Stimulated activated CD8-positive, alpha-beta memory T cell treated with anti-CD3 and anti-CD28 coated beads, Interleukin-12 subunit alpha, Interleukin-12 subunit beta, amount 100 ng/mL, for 4 hours (primary cell): ENCODE measurements around the gene HIC1.
"Not testable (repeated sequence)": the region's sequence is repeated elsewhere in the genome, so short reads cannot be mapped to it uniquely, and the experiment has no call there.

Experiments
- DNase-seq: peaks from one replicate; pipeline ENCODE4 v3.0.0-alpha.2; 2020; ENCODE audit warnings: low read depth

The HIC1 gene, protein sequence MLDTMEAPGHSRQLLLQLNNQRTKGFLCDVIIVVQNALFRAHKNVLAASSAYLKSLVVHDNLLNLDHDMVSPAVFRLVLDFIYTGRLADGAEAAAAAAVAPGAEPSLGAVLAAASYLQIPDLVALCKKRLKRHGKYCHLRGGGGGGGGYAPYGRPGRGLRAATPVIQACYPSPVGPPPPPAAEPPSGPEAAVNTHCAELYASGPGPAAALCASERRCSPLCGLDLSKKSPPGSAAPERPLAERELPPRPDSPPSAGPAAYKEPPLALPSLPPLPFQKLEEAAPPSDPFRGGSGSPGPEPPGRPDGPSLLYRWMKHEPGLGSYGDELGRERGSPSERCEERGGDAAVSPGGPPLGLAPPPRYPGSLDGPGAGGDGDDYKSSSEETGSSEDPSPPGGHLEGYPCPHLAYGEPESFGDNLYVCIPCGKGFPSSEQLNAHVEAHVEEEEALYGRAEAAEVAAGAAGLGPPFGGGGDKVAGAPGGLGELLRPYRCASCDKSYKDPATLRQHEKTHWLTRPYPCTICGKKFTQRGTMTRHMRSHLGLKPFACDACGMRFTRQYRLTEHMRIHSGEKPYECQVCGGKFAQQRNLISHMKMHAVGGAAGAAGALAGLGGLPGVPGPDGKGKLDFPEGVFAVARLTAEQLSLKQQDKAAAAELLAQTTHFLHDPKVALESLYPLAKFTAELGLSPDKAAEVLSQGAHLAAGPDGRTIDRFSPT

DNA sequence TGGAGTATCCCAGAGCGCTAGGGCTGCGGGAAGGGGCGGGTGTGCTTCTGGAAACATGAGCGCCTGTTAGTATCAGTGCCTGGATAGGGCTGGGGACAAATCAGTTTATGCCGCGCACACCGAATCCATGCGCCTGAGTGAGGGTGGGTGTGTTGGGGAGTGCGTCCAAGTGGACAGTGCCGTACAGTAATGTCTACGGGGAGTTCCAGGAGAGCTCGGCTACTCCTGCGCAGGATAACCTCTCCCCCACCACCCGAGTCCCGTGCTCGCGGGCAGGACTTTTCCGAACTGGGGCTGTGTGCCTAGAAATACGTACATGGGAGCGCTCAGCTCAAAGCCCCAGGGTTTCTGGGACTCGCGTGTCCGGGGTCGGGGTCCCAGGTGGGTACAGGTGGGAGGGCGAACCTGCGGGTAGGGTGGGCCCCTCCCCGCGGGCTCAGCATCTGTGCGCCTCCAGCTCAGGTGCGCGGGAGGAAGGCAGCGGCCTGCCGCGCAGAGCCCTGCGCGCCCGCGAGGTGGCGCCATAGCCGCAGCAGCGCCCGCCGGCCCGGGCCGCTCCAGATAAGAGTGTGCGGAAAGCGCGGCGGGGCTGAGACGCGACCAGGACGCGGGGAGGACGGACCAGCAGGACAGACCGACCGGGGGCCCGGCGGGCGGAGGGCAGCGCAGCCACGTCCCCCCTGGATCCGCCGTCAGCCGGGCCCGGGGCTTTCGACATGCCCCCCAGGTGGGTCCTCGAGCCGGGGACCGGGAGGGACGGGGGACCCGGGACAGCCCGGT is at the start of gene HIC1:
TSS of gene HIC1 (plus strand) at position 592 of the 780 bp plus-strand sequence. CDS start 1,588 bp downstream, outside the sequence.
- peak; percentile 75 for DNase-seq

DNA sequence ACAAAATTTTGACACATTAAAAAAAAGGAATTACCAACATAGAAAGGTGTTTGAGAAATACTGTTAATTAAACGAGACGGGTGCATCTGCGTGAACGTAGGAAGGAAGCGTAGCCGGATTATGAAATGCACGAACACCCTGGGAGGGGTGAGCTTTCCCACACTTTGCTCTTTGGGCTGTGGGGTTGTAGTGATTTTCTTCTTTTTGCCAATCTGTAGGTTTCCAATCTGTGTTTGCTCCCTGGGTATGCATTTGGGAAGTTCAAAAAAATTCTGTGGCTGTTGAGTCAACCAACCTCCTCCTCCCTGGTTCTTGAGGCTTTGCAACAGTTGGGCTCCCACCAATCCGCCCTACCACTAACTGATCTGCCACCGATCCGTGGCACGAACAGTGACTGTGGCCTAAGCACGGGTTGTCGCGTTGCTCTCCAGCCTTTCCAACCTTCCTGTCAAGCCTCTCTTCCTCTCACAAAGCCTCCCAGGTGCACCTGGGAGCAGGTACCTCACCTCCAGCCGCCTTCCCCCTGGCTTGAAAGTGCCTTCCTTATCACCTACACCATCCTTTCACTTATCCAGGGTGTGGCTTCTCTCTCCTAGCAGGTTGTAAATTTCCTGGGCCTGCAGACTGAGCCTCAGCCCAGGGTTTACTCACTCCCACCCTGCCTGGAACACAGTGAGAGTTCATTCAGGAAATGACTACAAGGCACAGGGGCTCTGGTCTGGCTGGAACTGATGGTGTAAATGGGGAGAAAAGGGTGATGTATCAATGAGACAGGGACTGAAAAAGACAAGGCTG is 46.4 kb upstream of the HIC1 start:
- DNase-seq = no peak

- DNase-seq = no peak
Observed at GRCh38 chr17:2009737-2010136, 45.2 kb upstream of the HIC1 start.

GRCh38 chr17:2011411-2012371 is 43.2 kb upstream of the HIC1 start:
- no peak for DNase-seq

DNA sequence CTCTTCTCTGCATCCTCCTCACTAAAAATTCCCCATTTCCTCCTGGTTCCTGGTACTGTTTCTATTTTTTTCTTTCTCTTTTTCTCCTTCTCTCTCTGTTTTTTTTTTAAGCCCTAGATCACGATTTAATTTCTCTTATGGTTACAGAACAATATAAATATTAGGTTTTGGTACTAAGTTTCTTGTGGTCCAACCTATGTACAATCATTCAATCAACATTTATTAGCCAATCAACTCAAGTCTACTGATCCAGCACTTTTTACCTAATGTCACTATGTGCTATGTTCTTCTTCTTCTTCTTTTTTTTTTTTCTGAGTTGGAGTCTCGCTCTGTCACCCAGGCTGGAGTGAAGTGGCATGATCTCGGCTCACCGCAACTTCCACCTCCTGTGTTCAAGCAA is 42.4 kb upstream of the HIC1 start:
- no peak for DNase-seq

DNA sequence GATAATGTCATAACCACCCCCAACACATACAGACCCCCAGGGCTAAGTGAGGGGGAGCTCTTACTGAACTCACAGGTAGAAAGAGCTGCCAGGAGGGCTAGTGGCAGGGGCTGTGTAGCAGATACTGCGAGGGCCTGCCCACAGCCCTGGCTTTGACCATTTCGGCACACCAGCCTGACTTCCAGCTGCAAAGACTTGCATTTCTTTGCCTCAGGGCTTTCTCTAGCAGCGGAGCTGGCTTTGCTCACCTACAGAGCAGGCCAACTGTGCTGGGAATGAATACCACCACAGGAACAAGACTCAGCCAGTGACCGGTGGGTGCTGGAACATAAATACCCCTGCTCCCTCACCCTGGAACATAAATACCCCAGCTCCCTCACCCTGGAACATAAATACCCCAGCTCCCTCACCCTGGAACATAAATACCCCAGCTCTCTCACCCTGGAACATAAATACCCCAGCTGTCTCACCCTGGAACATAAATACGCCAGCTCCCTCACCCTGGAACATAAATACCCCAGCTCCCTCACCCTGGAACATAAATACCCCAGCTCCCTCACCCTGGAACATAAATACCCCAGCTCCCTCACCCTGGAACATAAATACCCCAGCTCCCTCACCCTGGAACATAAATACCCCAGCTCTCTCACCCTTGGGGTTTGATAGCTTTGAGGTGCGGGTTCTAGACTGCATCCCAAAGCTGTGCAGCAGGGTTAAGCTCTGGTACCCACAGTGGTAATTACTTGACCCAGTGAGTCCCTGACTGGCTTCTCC is 41.5 kb upstream of the HIC1 start:
- not testable (repeated sequence) for DNase-seq

DNA sequence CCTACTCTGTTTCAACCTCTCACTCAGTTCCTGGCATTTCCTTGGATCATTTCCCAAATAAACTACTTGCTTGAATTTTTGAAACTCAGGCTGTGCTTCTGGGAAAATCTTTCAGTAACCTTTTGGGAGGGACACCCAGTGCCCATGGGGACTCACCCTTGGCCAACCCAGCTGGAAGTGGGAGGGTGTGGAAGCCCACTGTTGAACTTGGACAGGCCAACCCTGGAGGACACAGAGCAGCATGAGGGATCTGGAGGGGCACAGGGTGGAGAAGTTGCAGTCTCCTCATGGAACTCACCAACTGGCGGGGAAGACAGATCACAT is 40.9 kb upstream of the HIC1 start:
- DNase-seq = no peak

- DNase-seq = no peak
Observed at GRCh38 chr17:2015314-2015713, 39.6 kb upstream of the HIC1 start.

DNA sequence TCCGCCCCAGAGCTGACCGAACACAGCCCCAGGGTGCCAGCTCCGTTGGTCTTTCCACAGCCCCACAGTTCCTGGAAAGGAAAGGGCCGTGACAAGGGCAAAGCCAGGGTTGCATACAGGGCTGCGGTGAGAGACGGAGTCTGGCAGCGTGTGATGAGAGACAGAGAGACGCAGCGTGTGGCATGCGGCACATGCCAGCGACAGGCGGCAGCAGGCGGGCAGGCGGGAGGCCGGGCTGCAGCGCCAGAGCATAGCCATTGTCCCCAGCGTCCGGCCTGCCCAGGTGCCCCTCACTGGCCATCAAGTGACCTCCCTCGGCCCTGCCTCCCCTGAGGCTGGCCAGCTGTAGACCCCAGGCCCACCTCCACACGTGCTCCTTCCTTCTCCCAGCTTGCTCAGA is 38.4 kb upstream of the HIC1 start:
- no peak for DNase-seq

GRCh38 chr17:2017274-2017941 is 37.5 kb upstream of the HIC1 start:
- DNase-seq = no peak

DNA sequence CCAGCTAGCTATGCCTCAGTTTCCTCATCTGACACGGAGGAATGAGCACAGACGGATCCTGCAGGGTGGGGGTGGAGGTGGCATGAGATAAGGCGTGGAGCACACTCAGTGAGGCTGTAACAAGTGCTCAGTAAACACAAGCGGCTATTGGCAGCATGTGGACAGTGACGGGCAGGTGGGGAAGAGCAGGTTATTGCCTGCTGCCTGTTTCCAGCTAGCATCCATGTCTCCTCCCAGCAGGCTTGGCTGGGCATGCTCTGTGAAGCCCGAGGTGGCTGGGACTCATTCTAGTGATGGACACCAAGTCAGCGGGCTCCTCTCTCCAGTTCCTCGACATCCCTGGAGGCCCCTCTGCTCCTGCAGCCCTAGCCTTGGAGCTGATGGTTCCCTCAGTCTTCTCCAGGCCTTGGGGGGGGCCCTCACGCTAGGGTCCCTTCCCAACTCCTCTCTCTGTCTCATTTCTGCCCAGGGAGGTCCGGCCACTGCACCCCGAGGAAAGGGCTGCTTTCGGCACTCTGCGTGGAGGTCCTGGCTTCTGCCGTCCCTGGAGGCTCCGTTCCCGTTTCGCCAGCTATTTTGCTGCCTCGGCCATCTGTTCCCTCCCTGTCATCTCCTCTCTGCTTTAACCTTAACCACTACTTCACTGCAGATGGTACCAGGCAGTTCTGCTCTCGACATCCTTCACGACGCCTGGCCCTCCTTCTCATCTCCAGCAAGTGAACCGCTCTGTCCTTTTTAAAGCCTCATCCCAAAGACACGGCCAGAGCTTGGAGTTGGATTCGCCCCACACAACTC is 36.0 kb upstream of the HIC1 start:
- no peak for DNase-seq

DNA sequence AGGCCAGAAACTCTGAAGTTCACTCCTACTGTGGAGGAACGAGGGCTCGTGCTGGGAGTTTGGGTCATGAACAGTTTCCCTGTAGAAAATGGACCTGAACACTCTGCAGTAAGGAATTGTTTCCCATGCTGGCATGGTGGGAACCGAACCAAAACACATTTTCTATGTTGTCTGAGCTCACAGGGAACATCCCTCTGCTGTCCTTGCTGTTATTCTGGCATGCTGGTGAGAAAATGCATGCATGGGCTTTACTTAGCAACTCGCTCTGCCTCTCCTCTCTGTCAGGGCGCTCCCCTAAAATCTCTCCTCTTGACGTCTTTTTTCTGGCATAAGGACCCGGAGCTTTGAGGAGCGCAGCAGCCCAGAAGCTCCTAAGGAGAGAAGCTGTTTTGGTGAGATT is 35.2 kb upstream of the HIC1 start:
- no peak for DNase-seq

- DNase-seq = no peak
Observed at GRCh38 chr17:2020721-2021120, 34.2 kb upstream of the HIC1 start.

- DNase-seq = no peak
Observed at GRCh38 chr17:2022647-2023240, 32.2 kb upstream of the HIC1 start.

GRCh38 chr17:2023256-2023655 is 31.6 kb upstream of the HIC1 start:
- DNase-seq = no peak

DNA sequence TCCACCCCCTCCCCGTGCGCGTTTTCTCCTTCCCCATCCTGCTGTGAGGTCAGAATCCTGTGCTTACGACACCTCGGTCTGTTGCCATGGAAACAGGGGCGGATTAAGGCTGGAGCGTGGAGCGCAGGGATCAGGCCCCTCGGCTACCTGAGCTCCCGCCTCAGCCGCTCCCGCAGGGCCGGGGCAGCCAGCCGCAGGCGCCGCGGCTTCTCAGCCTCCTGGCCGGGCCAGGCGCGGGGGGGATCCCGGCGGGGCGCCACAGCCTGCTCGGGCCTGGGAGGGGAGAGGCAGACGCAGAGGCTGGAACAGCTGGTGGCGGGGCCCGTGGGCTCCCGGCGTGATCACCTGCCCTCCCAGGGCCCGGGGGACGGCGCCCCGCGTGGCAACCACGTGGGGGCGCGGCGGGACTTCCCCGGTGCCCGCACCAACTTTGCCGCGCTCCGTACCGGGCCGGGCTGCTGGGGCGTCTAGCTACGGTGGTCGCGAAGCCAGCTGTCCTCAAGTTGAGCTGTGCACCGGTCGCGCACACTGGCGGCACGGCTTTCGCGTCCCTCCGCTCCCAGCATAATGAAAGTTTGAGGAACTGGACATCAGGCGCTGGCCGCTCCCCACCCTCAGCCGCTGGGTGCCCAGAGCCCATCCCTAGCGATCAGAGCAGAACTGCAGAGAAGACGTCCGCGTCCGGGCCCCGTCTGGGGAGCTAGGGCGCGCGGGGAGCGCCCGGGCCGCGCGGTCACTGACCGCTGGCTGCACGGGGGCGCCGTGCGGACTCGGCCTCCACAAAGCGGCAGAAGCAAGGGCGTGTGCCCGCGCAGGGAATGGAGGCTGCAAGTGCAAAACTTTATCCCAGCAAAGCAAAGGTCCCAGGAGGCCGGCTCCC is 31.0 kb upstream of the HIC1 start:
- no peak for DNase-seq

- no peak for DNase-seq
Observed at GRCh38 chr17:2024572-2025219, 30.2 kb upstream of the HIC1 start.
